ENCODE results near the gene SUGCT.
"Not testable (repeated sequence)": the region's sequence is repeated elsewhere in the genome, so short reads cannot be mapped to it uniquely, and the experiment has no call there.

SUGCT gene

GRCh38 chr7:40138973-40139372 is 4.2 kb downstream of the SUGCT start:
- DNase-seq, result no peak

GRCh38 chr7:40139891-40140290 is 5.1 kb downstream of the SUGCT start:
- not testable (repeated sequence) for DNase-seq

GRCh38 chr7:40141916-40142315 is 7.1 kb downstream of the SUGCT start:
- DNase-seq, result not testable (repeated sequence)

GRCh38 chr7:40145596-40146130 is 10.9 kb downstream of the SUGCT start:
- DNase-seq, result not testable (repeated sequence)

GRCh38 chr7:40147371-40148246 is 12.8 kb downstream of the SUGCT start:
- no peak for DNase-seq

GRCh38 chr7:40148247-40148580 is 13.4 kb downstream of the SUGCT start:
- not testable (repeated sequence) for DNase-seq

GRCh38 chr7:40148671-40149070 is 13.9 kb downstream of the SUGCT start:
- DNase-seq, result no peak

GRCh38 chr7:40151504-40151903 is 16.7 kb downstream of the SUGCT start:
- DNase-seq, result no peak

GRCh38 chr7:40156988-40157387 is 22.2 kb downstream of the SUGCT start:
- no peak for DNase-seq

GRCh38 chr7:40162516-40162915 is 27.7 kb downstream of the SUGCT start:
- DNase-seq, result no peak

GRCh38 chr7:40165216-40165615 is 30.4 kb downstream of the SUGCT start:
- DNase-seq, result no peak

- no peak for DNase-seq
Observed at GRCh38 chr7:40167291-40167690, 32.5 kb downstream of the SUGCT start.

GRCh38 chr7:40168266-40168665 is 33.5 kb downstream of the SUGCT start:
- DNase-seq, result not testable (repeated sequence)

- not testable (repeated sequence) for DNase-seq
Observed at GRCh38 chr7:40173121-40173520, 38.3 kb downstream of the SUGCT start.

- not testable (repeated sequence) for DNase-seq
Observed at GRCh38 chr7:40175256-40175655, 40.5 kb downstream of the SUGCT start.

- DNase-seq, result no peak
Observed at GRCh38 chr7:40175725-40176510, 41.1 kb downstream of the SUGCT start.

- no peak for DNase-seq
Observed at GRCh38 chr7:40177071-40177470, 42.3 kb downstream of the SUGCT start.

GRCh38 chr7:40182452-40182851 is 47.6 kb downstream of the SUGCT start:
- DNase-seq, result no peak

- no peak for DNase-seq
Observed at GRCh38 chr7:40186586-40186985, 51.8 kb downstream of the SUGCT start.

- DNase-seq, result no peak
Observed at GRCh38 chr7:40192036-40192435, 57.2 kb downstream of the SUGCT start.

GRCh38 chr7:40194745-40195144 is 59.9 kb downstream of the SUGCT start:
- DNase-seq, result no peak

GRCh38 chr7:40197527-40197926 is 62.7 kb downstream of the SUGCT start:
- DNase-seq, result no peak
